ENCODE measurements around the gene RAD51B. TPM values are rescaled to one million over a fixed set of nuclear protein-coding genes. Genes with fewer than 3 reads are reported as not detected.
A peak's percentile ranks its signal among the peaks of the same experiment; 100 is the strongest.

The RAD51B gene
- total RNA-seq, 4 donors from 2014 or later = 5.0 to 31.8 (median 20.6) TPM

GRCh38 chr14:68231898-68232297 lies 412.3 kb downstream of the RAD51B start:
- Histone ChIP-seq H3K4me3 (no peak overlapping the region), H3K27me3 (no peaks in the 10 kb centered on the region), H3K4me1 (peaks cover 29 to 42% (median 35%) of the 10 kb centered on the region in 4 donors), H3K36me3 (no peaks in the 10 kb centered on the region), H3K27ac (peak overlapping the region; percentile 64 to 84 (median 83)), H3K9me3 (no peaks in the 10 kb centered on the region)
- TF ChIP-seq POLR2AphosphoS5 (IDR thresholded peaks at IDR 0.05) (no peak), POLR2A (IDR thresholded peaks at IDR 0.05) (no peak)
- intact Hi-C loops (cut with DNase I; ENCODE audit: low total_unique reads) (no loop called here), in situ Hi-C loops (cut with MboI; ENCODE audit: low pct_ligation_motif_present in 1 of 4, low pct_unique_long_range_greater_than_20kb in 1 of 4, low sequenced_read_pairs in 3 of 4) (loop anchor here in 1 of 4 donors (25.0 kb wide), 2 partner anchors 295 to 580 kb away; no protein-coding TSS in a partner anchor)
- no peak for DNase-seq
- WGBS, 2 donors (ENCODE audit: low coverage in 1 of 2) = 44 to 58% methylated on average over 1 of the region's 1 CpG

GRCh38 chr14:68232300-68233055 lies 412.9 kb downstream of the RAD51B start:
- peaks cover 35 to 47% (median 41%) of the 10 kb centered on the region in 4 donors for H3K4me1 ChIP-seq
- no peaks in the 10 kb centered on the region for H3K36me3 ChIP-seq
- H3K4me3 ChIP-seq = no peak overlapping the region
- no peaks in the 10 kb centered on the region for H3K27me3 ChIP-seq
- intact Hi-C loops (cut with DNase I; ENCODE audit: low total_unique reads) (no loop called here), in situ Hi-C loops (cut with MboI; ENCODE audit: low pct_ligation_motif_present in 1 of 4, low pct_unique_long_range_greater_than_20kb in 1 of 4, low sequenced_read_pairs in 3 of 4) (loop anchor here in 1 of 4 donors (25.0 kb wide), 2 partner anchors 295 to 580 kb away; no protein-coding TSS in a partner anchor)
- DNase-seq = peak; percentile 39
- TF ChIP-seq POLR2A (IDR thresholded peaks at IDR 0.05) (no peak), POLR2AphosphoS5 (IDR thresholded peaks at IDR 0.05) (peak in 2 of 3 donors; percentile 41 to 63)
- H3K9me3 ChIP-seq = no peaks in the 10 kb centered on the region
- 23 to 33% methylated on average over 1 to 2 of the region's 2 CpGs for WGBS, 2 donors (ENCODE audit: low coverage in 1 of 2)
- H3K27ac ChIP-seq = peak overlapping the region; percentile 64 to 84 (median 83)

- H3K4me3 ChIP-seq = no peak overlapping the region
- H3K4me1 ChIP-seq = peaks cover 35 to 53% (median 42%) of the 10 kb centered on the region in 4 donors
- H3K9me3 ChIP-seq = no peaks in the 10 kb centered on the region
- H3K36me3 ChIP-seq = no peaks in the 10 kb centered on the region
- no peak for DNase-seq
- no peak for TF ChIP-seq CTCF (IDR thresholded peaks at IDR 0.05)
- TF ChIP-seq POLR2A (IDR thresholded peaks at IDR 0.05) = no peak
- no peak for TF ChIP-seq EP300 (IDR thresholded peaks at IDR 0.05; ENCODE audit: low read depth)
- no peak for TF ChIP-seq POLR2AphosphoS5 (IDR thresholded peaks at IDR 0.05)
- no peaks in the 10 kb centered on the region for H3K27me3 ChIP-seq
- H3K27ac ChIP-seq = peak overlapping the region; percentile 64 to 84 (median 83)
- in situ Hi-C loops (cut with MboI; ENCODE audit: low pct_ligation_motif_present in 1 of 4, low pct_unique_long_range_greater_than_20kb in 1 of 4, low sequenced_read_pairs in 3 of 4) = loop anchor here in 1 of 4 donors (25.0 kb wide), 2 partner anchors 296 to 579 kb away; no protein-coding TSS in a partner anchor
- intact Hi-C loops (cut with DNase I; ENCODE audit: low total_unique reads) = no loop called here
Observed at GRCh38 chr14:68233101-68233784, 413.7 kb downstream of the RAD51B start.

- TF ChIP-seq CTCF (IDR thresholded peaks at IDR 0.05) (no peak), EP300 (IDR thresholded peaks at IDR 0.05; ENCODE audit: low read depth) (no peak), POLR2A (IDR thresholded peaks at IDR 0.05) (no peak), POLR2AphosphoS5 (IDR thresholded peaks at IDR 0.05) (no peak)
- WGBS, 2 donors (ENCODE audit: low coverage in 1 of 2) = 71 to 83% methylated on average over 3 of the region's 3 CpGs
- Histone ChIP-seq H3K4me1 (peaks cover 39 to 63% (median 46%) of the 10 kb centered on the region in 4 donors), H3K27ac (peak overlapping the region in 3 of 4 donors; percentile 83 to 84 (median 83)), H3K36me3 (no peaks in the 10 kb centered on the region), H3K27me3 (no peaks in the 10 kb centered on the region), H3K4me3 (no peak overlapping the region), H3K9me3 (no peaks in the 10 kb centered on the region)
- in situ Hi-C loops (cut with MboI; ENCODE audit: low pct_ligation_motif_present in 1 of 4, low pct_unique_long_range_greater_than_20kb in 1 of 4, low sequenced_read_pairs in 3 of 4) = loop anchor here in 1 of 4 donors (25.0 kb wide), 2 partner anchors 297 to 578 kb away; no protein-coding TSS in a partner anchor
- DNase-seq = no peak
- intact Hi-C loops (cut with DNase I; ENCODE audit: low total_unique reads) = no loop called here
Observed at GRCh38 chr14:68234101-68234905, 414.7 kb downstream of the RAD51B start.
